ENCODE measurements around the gene BRINP3. TPM values are rescaled to one million over a fixed set of nuclear protein-coding genes. Genes with fewer than 3 reads are reported as not detected.

Gene BRINP3
- total and polyA plus RNA-seq, 8 donors: 0.06 to 25.5 (median 7.4) TPM; not detected in 4

GRCh38 chr1:190252046-190252445, 225.6 kb downstream of the BRINP3 start:
- H3K36me3 ChIP-seq: no peaks in the 10 kb centered on the region
- no peaks in the 10 kb centered on the region for H3K27me3 ChIP-seq
- TF ChIP-seq CTCF (IDR thresholded peaks at IDR 0.05): no peak
- no peak for TF ChIP-seq EP300 (IDR thresholded peaks at IDR 0.05)
- no peak for TF ChIP-seq POLR2AphosphoS5 (IDR thresholded peaks at IDR 0.05)
- TF ChIP-seq POLR2A (IDR thresholded peaks at IDR 0.05): no peak
- no peak overlapping the region for H3K4me3 ChIP-seq
- H3K9me3 ChIP-seq: no peaks in the 10 kb centered on the region
- no peak for DNase-seq
- intact Hi-C loops (cut with DNase I; ENCODE audit: low total_unique reads): no loop called here
- no peaks in the 10 kb centered on the region for H3K4me1 ChIP-seq
- H3K27ac ChIP-seq: no peak overlapping the region

GRCh38 chr1:190250368-190250767, 227.3 kb downstream of the BRINP3 start:
- WGBS, 5 donors: 93 to 97% (median 95%) methylated on average over 2 of the region's 2 CpGs
- H3K27me3 ChIP-seq: no peaks in the 10 kb centered on the region
- H3K4me1 ChIP-seq: no peaks in the 10 kb centered on the region
- no peaks in the 10 kb centered on the region for H3K36me3 ChIP-seq
- DNase-seq: no peak
- TF ChIP-seq CTCF (IDR thresholded peaks at IDR 0.05) (no peak), POLR2A (IDR thresholded peaks at IDR 0.05) (no peak)
- H3K9me3 ChIP-seq: no peaks in the 10 kb centered on the region
- H3K27ac ChIP-seq: no peak overlapping the region
- H3K4me3 ChIP-seq: no peak overlapping the region
- intact Hi-C loops (cut with DNase I; ENCODE audit: low total_unique reads): no loop called here

GRCh38 chr1:190244406-190244805, 233.3 kb downstream of the BRINP3 start:
- 13 to 41% (median 34%) methylated on average over 4 of the region's 4 CpGs for WGBS, 5 donors
- Histone ChIP-seq H3K9me3 (no peaks in the 10 kb centered on the region), H3K4me1 (no peaks in the 10 kb centered on the region), H3K36me3 (no peaks in the 10 kb centered on the region), H3K4me3 (no peak overlapping the region), H3K27ac (no peak overlapping the region), H3K27me3 (no peaks in the 10 kb centered on the region)
- DNase-seq: no peak
- intact Hi-C loops (cut with DNase I; ENCODE audit: low total_unique reads): no loop called here
- no peak for TF ChIP-seq EP300 (IDR thresholded peaks at IDR 0.05)
- TF ChIP-seq CTCF (IDR thresholded peaks at IDR 0.05): no peak
- no peak for TF ChIP-seq POLR2AphosphoS5 (IDR thresholded peaks at IDR 0.05)
- no peak for TF ChIP-seq POLR2A (IDR thresholded peaks at IDR 0.05)

- no peaks in the 10 kb centered on the region for H3K36me3 ChIP-seq
- intact Hi-C loops (cut with DNase I; ENCODE audit: low total_unique reads): no loop called here
- no peaks in the 10 kb centered on the region for H3K9me3 ChIP-seq
- no peak overlapping the region for H3K27ac ChIP-seq
- H3K4me3 ChIP-seq: no peak overlapping the region
- DNase-seq: no peak
- no peaks in the 10 kb centered on the region for H3K4me1 ChIP-seq
- no peaks in the 10 kb centered on the region for H3K27me3 ChIP-seq
- TF ChIP-seq EP300 (IDR thresholded peaks at IDR 0.05) (no peak), POLR2AphosphoS5 (IDR thresholded peaks at IDR 0.05) (no peak), CTCF (IDR thresholded peaks at IDR 0.05) (no peak), POLR2A (IDR thresholded peaks at IDR 0.05) (no peak)
Observed at GRCh38 chr1:190243056-190243455, 234.6 kb downstream of the BRINP3 start.

GRCh38 chr1:190226006-190226405, 251.7 kb downstream of the BRINP3 start:
- H3K9me3 ChIP-seq: no peaks in the 10 kb centered on the region
- H3K27me3 ChIP-seq: no peaks in the 10 kb centered on the region
- TF ChIP-seq EP300 (IDR thresholded peaks at IDR 0.05) (no peak), POLR2A (IDR thresholded peaks at IDR 0.05) (no peak), CTCF (IDR thresholded peaks at IDR 0.05) (no peak), POLR2AphosphoS5 (IDR thresholded peaks at IDR 0.05) (no peak)
- DNase-seq: peak in 1 of 2 donors; percentile 2
- no peak overlapping the region for H3K27ac ChIP-seq
- no peaks in the 10 kb centered on the region for H3K36me3 ChIP-seq
- no peaks in the 10 kb centered on the region for H3K4me1 ChIP-seq
- no peak overlapping the region for H3K4me3 ChIP-seq
- intact Hi-C loops (cut with DNase I; ENCODE audit: low total_unique reads): no loop called here
- 39 to 68% (median 46%) methylated on average over 2 of the region's 2 CpGs for whole genome bisulfite sequencing, 5 donors

Data from stomach (tissue), 9 donors.